ENCODE results near the gene TTBK2.
A peak's percentile ranks its signal among the peaks of the same experiment; 100 is the strongest.

The TTBK2 gene

GRCh38 chr15:42826251-42826890, 94.2 kb downstream of the TTBK2 start:
- DNase-seq (ENCODE audit: low spot score in 2 of 2), result no peak
- Mint-ChIP-seq H3K4me3 (no peak overlapping the region), H3K9me3 (no peaks in the 10 kb centered on the region), H3K27me3 (no peaks in the 10 kb centered on the region), H3K27ac (no peak overlapping the region), H3K4me1 (no peaks in the 10 kb centered on the region), H3K36me3 (peaks cover 23% of the 10 kb centered on the region)
- no peak for ATAC-seq (ENCODE audit: low read depth)

GRCh38 chr15:42825599-42825998, 95.0 kb downstream of the TTBK2 start:
- no peak for ATAC-seq (ENCODE audit: low read depth)

GRCh38 chr15:42820811-42821210, 99.8 kb downstream of the TTBK2 start:
- peak; percentile 37 for ATAC-seq (ENCODE audit: low read depth)
- H3K27me3 Mint-ChIP-seq, result no peaks in the 10 kb centered on the region
- H3K4me1 Mint-ChIP-seq, result peaks cover 6% of the 10 kb centered on the region
- no peak overlapping the region for H3K27ac Mint-ChIP-seq
- no peak overlapping the region for H3K4me3 Mint-ChIP-seq
- no peaks in the 10 kb centered on the region for H3K9me3 Mint-ChIP-seq
- peaks cover 19% of the 10 kb centered on the region for H3K36me3 Mint-ChIP-seq
- DNase-seq (ENCODE audit: low spot score in 2 of 2), result no peak

More at GRCh38 chr15:42825599-42825998, 95.0 kb downstream of the TTBK2 start:
- DNase-seq (ENCODE audit: low spot score in 2 of 2), result no peak
- Mint-ChIP-seq H3K36me3 (peaks cover 23% of the 10 kb centered on the region), H3K4me1 (peaks cover 4% of the 10 kb centered on the region), H3K27ac (no peak overlapping the region), H3K9me3 (no peaks in the 10 kb centered on the region), H3K27me3 (no peaks in the 10 kb centered on the region), H3K4me3 (no peak overlapping the region)

- ATAC-seq (ENCODE audit: low read depth) (no peak), DNase-seq (ENCODE audit: low spot score in 2 of 2) (no peak)
- H3K27me3 Mint-ChIP-seq, result no peaks in the 10 kb centered on the region
- H3K36me3 Mint-ChIP-seq, result peaks cover 15% of the 10 kb centered on the region
- no peaks in the 10 kb centered on the region for H3K9me3 Mint-ChIP-seq
- peaks cover 6% of the 10 kb centered on the region for H3K4me1 Mint-ChIP-seq
- H3K27ac Mint-ChIP-seq, result no peak overlapping the region
- H3K4me3 Mint-ChIP-seq, result no peak overlapping the region
Observed at GRCh38 chr15:42819786-42820185, 100.8 kb downstream of the TTBK2 start.

- no peaks in the 10 kb centered on the region for H3K27me3 Mint-ChIP-seq
- H3K9me3 Mint-ChIP-seq, result no peaks in the 10 kb centered on the region
- peaks cover 13% of the 10 kb centered on the region for H3K36me3 Mint-ChIP-seq
Observed at GRCh38 chr15:42811433-42811832, 109.1 kb downstream of the TTBK2 start.

GRCh38 chr15:42808913-42809312, 111.7 kb downstream of the TTBK2 start:
- H3K4me1 Mint-ChIP-seq, result no peaks in the 10 kb centered on the region

More at GRCh38 chr15:42811433-42811832, 109.1 kb downstream of the TTBK2 start:
- no peak for DNase-seq (ENCODE audit: low spot score in 2 of 2)
- Mint-ChIP-seq H3K27ac (no peak overlapping the region), H3K4me1 (no peaks in the 10 kb centered on the region), H3K4me3 (no peak overlapping the region)
- ATAC-seq (ENCODE audit: low read depth), result no peak

GRCh38 chr15:42805266-42805665, 115.3 kb downstream of the TTBK2 start:
- no peaks in the 10 kb centered on the region for H3K9me3 Mint-ChIP-seq
- DNase-seq (ENCODE audit: low spot score in 2 of 2) (no peak), ATAC-seq (ENCODE audit: low read depth) (no peak)
- H3K36me3 Mint-ChIP-seq, result peaks cover 21% of the 10 kb centered on the region
- H3K4me1 Mint-ChIP-seq, result no peaks in the 10 kb centered on the region
- no peak overlapping the region for H3K27ac Mint-ChIP-seq
- no peaks in the 10 kb centered on the region for H3K27me3 Mint-ChIP-seq
- no peak overlapping the region for H3K4me3 Mint-ChIP-seq

More at GRCh38 chr15:42808913-42809312, 111.7 kb downstream of the TTBK2 start:
- no peak overlapping the region for H3K27ac Mint-ChIP-seq
- no peaks in the 10 kb centered on the region for H3K27me3 Mint-ChIP-seq
- peaks cover 15% of the 10 kb centered on the region for H3K36me3 Mint-ChIP-seq
- no peak overlapping the region for H3K4me3 Mint-ChIP-seq
- no peak for DNase-seq (ENCODE audit: low spot score in 2 of 2)
- no peak for ATAC-seq (ENCODE audit: low read depth)
- no peaks in the 10 kb centered on the region for H3K9me3 Mint-ChIP-seq

GRCh38 chr15:42804739-42805138, 115.8 kb downstream of the TTBK2 start:
- Mint-ChIP-seq H3K27ac (no peak overlapping the region), H3K4me1 (no peaks in the 10 kb centered on the region), H3K9me3 (no peaks in the 10 kb centered on the region), H3K27me3 (no peaks in the 10 kb centered on the region), H3K4me3 (no peak overlapping the region), H3K36me3 (peaks cover 21% of the 10 kb centered on the region)
- DNase-seq (ENCODE audit: low spot score in 2 of 2) (no peak), ATAC-seq (ENCODE audit: low read depth) (no peak)

- H3K27ac Mint-ChIP-seq, result no peak overlapping the region
- no peak overlapping the region for H3K4me3 Mint-ChIP-seq
- ATAC-seq (ENCODE audit: low read depth) (no peak), DNase-seq (ENCODE audit: low spot score in 2 of 2) (no peak)
- no peaks in the 10 kb centered on the region for H3K9me3 Mint-ChIP-seq
- H3K36me3 Mint-ChIP-seq, result peaks cover 22% of the 10 kb centered on the region
- H3K27me3 Mint-ChIP-seq, result no peaks in the 10 kb centered on the region
- no peaks in the 10 kb centered on the region for H3K4me1 Mint-ChIP-seq
Observed at GRCh38 chr15:42803436-42803835, 117.1 kb downstream of the TTBK2 start.

- Mint-ChIP-seq H3K36me3 (peaks cover 23% of the 10 kb centered on the region), H3K4me3 (no peak overlapping the region), H3K27me3 (no peaks in the 10 kb centered on the region), H3K27ac (no peak overlapping the region), H3K4me1 (no peaks in the 10 kb centered on the region), H3K9me3 (no peaks in the 10 kb centered on the region)
- no peak for ATAC-seq (ENCODE audit: low read depth)
- DNase-seq (ENCODE audit: low spot score in 2 of 2), result no peak
Observed at GRCh38 chr15:42802168-42802567, 118.4 kb downstream of the TTBK2 start.

GRCh38 chr15:42800731-42801474, 119.7 kb downstream of the TTBK2 start:
- no peak overlapping the region for H3K27ac Mint-ChIP-seq
- DNase-seq (ENCODE audit: low spot score in 2 of 2) (no peak), ATAC-seq (ENCODE audit: low read depth) (no peak)
- no peaks in the 10 kb centered on the region for H3K4me1 Mint-ChIP-seq
- H3K9me3 Mint-ChIP-seq, result no peaks in the 10 kb centered on the region
- no peaks in the 10 kb centered on the region for H3K27me3 Mint-ChIP-seq
- H3K4me3 Mint-ChIP-seq, result no peak overlapping the region
- H3K36me3 Mint-ChIP-seq, result peaks cover 23% of the 10 kb centered on the region

GRCh38 chr15:42798802-42799201, 121.8 kb downstream of the TTBK2 start:
- Mint-ChIP-seq H3K36me3 (peaks cover 24% of the 10 kb centered on the region), H3K27ac (no peak overlapping the region), H3K4me3 (no peak overlapping the region), H3K9me3 (no peaks in the 10 kb centered on the region), H3K27me3 (no peaks in the 10 kb centered on the region), H3K4me1 (no peaks in the 10 kb centered on the region)
- DNase-seq (ENCODE audit: low spot score in 2 of 2), result no peak
- ATAC-seq (ENCODE audit: low read depth), result no peak

- Mint-ChIP-seq H3K36me3 (peaks cover 27% of the 10 kb centered on the region), H3K4me1 (no peaks in the 10 kb centered on the region), H3K9me3 (no peaks in the 10 kb centered on the region), H3K4me3 (no peak overlapping the region), H3K27ac (no peak overlapping the region), H3K27me3 (no peaks in the 10 kb centered on the region)
- DNase-seq (ENCODE audit: low spot score in 2 of 2), result no peak
- no peak for ATAC-seq (ENCODE audit: low read depth)
Observed at GRCh38 chr15:42796955-42797782, 123.4 kb downstream of the TTBK2 start.

- H3K36me3 Mint-ChIP-seq, result peaks cover 10% of the 10 kb centered on the region
- H3K4me3 Mint-ChIP-seq, result no peak overlapping the region
- no peaks in the 10 kb centered on the region for H3K9me3 Mint-ChIP-seq
- H3K27me3 Mint-ChIP-seq, result no peaks in the 10 kb centered on the region
- no peak overlapping the region for H3K27ac Mint-ChIP-seq
- no peaks in the 10 kb centered on the region for H3K4me1 Mint-ChIP-seq
- ATAC-seq (ENCODE audit: low read depth) (no peak), DNase-seq (ENCODE audit: low spot score in 2 of 2) (no peak)
Observed at GRCh38 chr15:42788725-42789124, 131.9 kb downstream of the TTBK2 start.
